Mucosa of rectum (tissue), 2 donors: ENCODE measurements around the gene NRXN3.

ENCODE experiments used
- H3K27ac ChIP-seq, 2 donors: one replicate each; pipeline ENCODE4 v1.7.0; 2013; ENCODE audit warnings: inconsistent platforms in 2 of 2, low read depth in 2 of 2, low read length in 2 of 2
- H3K27me3 ChIP-seq, 2 donors: one replicate each; pipeline ENCODE4 v1.7.0; 2013; ENCODE audit warnings: low read length in 2 of 2; ENCODE audit not compliant: control insufficient read depth in 2 of 2, insufficient read depth in 2 of 2
- H3K36me3 ChIP-seq, 2 donors: one replicate each; pipeline ENCODE4 v1.7.0; 2013; ENCODE audit warnings: low read length in 2 of 2; ENCODE audit not compliant: control insufficient read depth in 2 of 2, insufficient read depth in 2 of 2
- H3K4me1 ChIP-seq, 2 donors: one replicate each; pipeline ENCODE4 v1.7.0; 2013; ENCODE audit warnings: low read length in 2 of 2, mild to moderate bottlenecking in 1 of 2; ENCODE audit not compliant: control insufficient read depth in 2 of 2, insufficient read depth in 2 of 2
- H3K4me3 ChIP-seq, 2 donors: one replicate each; pipeline ENCODE4 v1.7.0; 2013; ENCODE audit warnings: low read length in 2 of 2
- H3K9ac ChIP-seq, 2 donors: one replicate each; pipeline ENCODE4 v1.7.0; 2013; ENCODE audit warnings: low read length in 2 of 2, low read depth in 1 of 2, mild to moderate bottlenecking in 1 of 2
- H3K9me3 ChIP-seq, 2 donors: one replicate each; pipeline ENCODE4 v1.7.0; 2013; ENCODE audit warnings: low read length in 2 of 2; ENCODE audit not compliant: control insufficient read depth in 2 of 2
- donor health status: healthy.
- donor health status: Normal muscosa, but diverticular disease.

Gene NRXN3

DNA sequence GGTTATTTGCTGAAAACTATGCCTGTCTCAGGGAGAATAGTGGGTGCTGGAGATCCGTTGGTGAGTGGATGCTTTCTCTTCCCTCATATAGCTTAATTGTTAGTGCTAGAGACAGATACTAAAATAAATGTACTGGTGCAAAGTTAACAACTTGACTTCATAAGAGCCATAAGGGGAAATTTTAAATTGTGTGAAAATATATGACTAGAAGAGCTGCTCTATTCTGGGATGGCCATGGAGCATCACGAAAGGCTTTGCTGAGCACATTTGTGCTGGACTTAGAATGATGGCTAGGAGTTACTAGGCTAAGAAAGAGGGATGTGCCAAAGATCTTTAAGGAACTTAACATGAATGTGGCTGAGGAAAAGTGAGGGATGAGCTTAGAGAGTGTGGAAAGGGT lies 668.8 kb downstream of the NRXN3 start:
- H3K9me3 ChIP-seq = no peaks in the 10 kb centered on the region
- no peaks in the 10 kb centered on the region for H3K4me1 ChIP-seq
- no peak overlapping the region for H3K9ac ChIP-seq
- H3K27ac ChIP-seq = no peak overlapping the region
- no peaks in the 10 kb centered on the region for H3K27me3 ChIP-seq
- no peak overlapping the region for H3K4me3 ChIP-seq
- no peaks in the 10 kb centered on the region for H3K36me3 ChIP-seq

DNA sequence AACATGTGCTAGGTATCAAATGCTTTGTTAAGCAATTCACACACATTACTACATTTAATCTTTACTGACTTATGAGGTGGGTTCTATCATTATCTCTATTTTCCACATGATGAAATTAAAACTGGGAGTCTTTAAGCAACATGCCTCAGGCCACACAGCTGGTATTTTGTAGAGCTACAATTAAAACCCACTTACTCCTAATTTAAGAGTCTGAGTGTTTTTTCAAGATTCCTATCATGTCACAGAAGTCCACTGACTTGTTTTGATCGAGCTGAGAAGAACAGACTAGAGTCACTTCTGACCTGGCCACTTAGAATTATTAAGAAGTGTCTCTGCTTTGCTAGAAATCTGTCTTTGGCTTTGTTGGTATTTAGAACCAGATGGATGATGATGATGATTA lies 670.7 kb downstream of the NRXN3 start:
- H3K9ac ChIP-seq = no peak overlapping the region
- H3K4me1 ChIP-seq = no peaks in the 10 kb centered on the region
- no peaks in the 10 kb centered on the region for H3K9me3 ChIP-seq
- no peak overlapping the region for H3K4me3 ChIP-seq
- no peaks in the 10 kb centered on the region for H3K27me3 ChIP-seq
- H3K27ac ChIP-seq = no peak overlapping the region
- no peaks in the 10 kb centered on the region for H3K36me3 ChIP-seq

DNA sequence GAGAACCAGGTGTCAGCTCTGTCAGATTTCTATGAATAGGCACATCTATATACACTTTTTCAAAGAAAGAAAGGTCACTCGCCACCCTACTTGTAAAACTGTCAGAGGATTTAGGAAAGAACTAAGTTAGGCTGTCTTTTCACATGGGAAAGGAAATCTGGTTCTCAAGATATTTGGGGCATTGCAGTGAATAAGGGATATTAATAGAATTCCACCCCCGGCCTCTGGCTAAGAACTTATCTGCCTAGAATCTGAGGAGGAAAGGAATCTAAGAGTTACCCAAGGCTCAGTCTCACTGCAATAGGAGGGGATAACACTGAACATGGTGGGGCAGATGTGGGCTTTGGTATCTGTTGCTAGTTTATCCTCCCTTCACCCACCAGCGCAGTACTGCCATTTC lies 677.6 kb downstream of the NRXN3 start:
- H3K27ac ChIP-seq = no peak overlapping the region
- H3K4me1 ChIP-seq = no peaks in the 10 kb centered on the region
- no peak overlapping the region for H3K4me3 ChIP-seq
- no peaks in the 10 kb centered on the region for H3K9me3 ChIP-seq
- H3K36me3 ChIP-seq = no peaks in the 10 kb centered on the region
- no peak overlapping the region for H3K9ac ChIP-seq
- no peaks in the 10 kb centered on the region for H3K27me3 ChIP-seq

DNA sequence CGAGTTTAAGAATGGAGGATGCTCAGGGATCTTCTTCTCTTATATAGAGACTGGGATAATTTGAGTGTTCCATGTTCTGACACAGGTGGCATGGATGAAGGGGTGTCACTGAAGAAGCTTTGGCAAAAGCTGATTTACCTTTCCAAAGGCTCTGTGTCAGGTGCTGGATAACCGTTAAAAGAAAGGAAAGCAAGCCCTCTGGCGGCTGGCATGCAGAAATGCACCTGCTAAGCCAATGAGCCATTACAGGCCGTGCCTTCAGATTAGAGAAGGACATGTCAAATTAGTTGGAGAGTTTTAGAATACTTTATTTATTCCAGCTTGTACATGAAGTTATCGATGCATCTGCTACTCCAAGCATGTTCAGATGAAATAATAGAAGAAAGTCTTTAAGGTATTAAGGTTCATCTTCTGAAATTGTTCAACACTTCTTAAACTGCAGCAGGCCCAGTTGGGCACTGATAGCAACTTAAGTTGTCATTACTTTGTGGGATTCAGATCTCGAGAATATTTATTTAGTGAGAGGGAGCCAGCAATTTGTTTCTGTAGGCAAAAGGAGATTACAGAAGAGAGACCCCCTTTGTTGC lies 678.2 kb downstream of the NRXN3 start:
- Histone ChIP-seq H3K9ac (no peak overlapping the region), H3K27me3 (no peaks in the 10 kb centered on the region), H3K27ac (no peak overlapping the region), H3K4me1 (no peaks in the 10 kb centered on the region), H3K4me3 (no peak overlapping the region), H3K36me3 (no peaks in the 10 kb centered on the region), H3K9me3 (no peaks in the 10 kb centered on the region)

DNA sequence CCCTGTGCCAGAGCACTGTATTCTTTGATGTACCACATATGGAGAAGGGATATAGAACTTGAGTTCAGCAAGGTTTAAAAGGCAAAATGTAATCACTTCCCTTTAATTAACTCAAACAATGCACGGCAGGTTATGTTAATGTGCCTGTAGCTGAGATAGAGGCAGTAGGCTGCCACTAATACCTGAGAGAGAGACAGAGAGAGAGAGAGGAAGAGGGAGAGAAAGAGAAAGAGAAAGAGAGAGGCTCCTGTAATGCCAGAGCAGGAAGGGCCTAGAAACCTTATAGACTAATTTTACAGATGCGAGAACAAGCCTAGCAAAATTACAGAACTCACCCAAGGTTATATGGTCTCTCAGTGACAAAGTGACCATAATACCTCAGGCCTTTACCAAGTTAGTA lies 679.8 kb downstream of the NRXN3 start:
- Histone ChIP-seq H3K9me3 (no peaks in the 10 kb centered on the region), H3K4me3 (no peak overlapping the region), H3K36me3 (no peaks in the 10 kb centered on the region), H3K4me1 (no peaks in the 10 kb centered on the region), H3K27me3 (no peaks in the 10 kb centered on the region), H3K9ac (no peak overlapping the region), H3K27ac (no peak overlapping the region)

DNA sequence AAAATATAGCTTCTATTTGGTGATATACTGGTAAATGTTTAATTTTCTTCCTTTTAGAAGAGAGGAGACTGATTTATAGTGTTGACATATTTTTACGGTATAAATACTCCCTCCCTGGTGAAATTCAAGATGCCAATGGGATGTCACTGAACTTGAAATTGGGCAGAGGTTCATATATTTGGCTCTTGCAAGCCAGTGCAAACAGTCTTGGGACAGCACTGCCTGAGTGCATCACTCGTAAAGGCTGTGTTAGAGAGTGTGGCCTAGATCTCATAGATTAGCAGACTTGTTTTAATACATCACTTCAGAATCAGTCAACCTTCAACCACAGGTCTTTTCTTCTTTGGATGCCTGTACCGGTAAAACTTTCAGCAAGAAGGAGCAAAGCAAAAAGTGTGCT lies 681.0 kb downstream of the NRXN3 start:
- H3K9me3 ChIP-seq = no peaks in the 10 kb centered on the region
- H3K27me3 ChIP-seq = no peaks in the 10 kb centered on the region
- H3K9ac ChIP-seq = no peak overlapping the region
- H3K4me3 ChIP-seq = no peak overlapping the region
- no peaks in the 10 kb centered on the region for H3K4me1 ChIP-seq
- no peak overlapping the region for H3K27ac ChIP-seq
- H3K36me3 ChIP-seq = no peaks in the 10 kb centered on the region

DNA sequence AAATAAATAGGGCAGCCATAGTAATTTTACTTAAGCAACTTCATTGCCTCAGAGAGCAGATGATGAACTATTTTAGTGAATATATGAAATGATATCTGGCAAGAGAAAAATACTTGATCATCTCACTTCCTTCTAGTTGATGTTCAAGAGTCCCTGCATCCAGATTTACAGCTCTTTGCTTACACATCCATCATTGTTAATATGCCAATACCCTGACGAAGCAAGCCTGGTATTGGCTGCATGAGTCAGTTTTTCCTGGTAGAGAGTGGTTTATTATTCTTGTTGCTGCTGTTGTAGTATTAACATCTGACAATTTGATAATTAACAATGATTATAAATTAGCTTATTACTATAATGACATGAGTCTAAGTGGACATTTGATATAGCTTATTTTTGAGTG lies 681.9 kb downstream of the NRXN3 start:
- H3K4me1 ChIP-seq = no peaks in the 10 kb centered on the region
- no peak overlapping the region for H3K27ac ChIP-seq
- H3K27me3 ChIP-seq = no peaks in the 10 kb centered on the region
- no peaks in the 10 kb centered on the region for H3K9me3 ChIP-seq
- no peak overlapping the region for H3K9ac ChIP-seq
- H3K4me3 ChIP-seq = no peak overlapping the region
- H3K36me3 ChIP-seq = no peaks in the 10 kb centered on the region

DNA sequence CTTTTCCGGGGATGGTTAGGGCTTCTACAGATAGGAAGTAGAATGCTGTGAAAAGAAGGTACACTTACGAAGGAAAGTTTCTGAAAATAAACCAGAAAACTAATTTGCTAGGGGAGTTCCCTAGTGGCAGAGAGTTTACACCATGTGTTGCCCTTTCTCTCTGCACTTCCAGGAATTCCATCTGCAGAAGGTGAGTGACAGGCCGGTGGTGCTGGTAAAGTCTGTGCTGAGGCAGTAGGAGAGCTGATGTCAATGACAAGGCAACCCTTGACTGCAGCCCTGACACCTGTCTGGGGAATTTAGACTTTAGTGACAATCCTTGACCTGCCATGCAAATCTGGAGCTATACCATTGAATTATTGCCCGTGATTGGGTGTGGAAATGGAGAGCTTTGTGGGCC lies 687.8 kb downstream of the NRXN3 start:
- no peaks in the 10 kb centered on the region for H3K27me3 ChIP-seq
- no peaks in the 10 kb centered on the region for H3K4me1 ChIP-seq
- H3K36me3 ChIP-seq = no peaks in the 10 kb centered on the region
- H3K27ac ChIP-seq = no peak overlapping the region
- H3K4me3 ChIP-seq = no peak overlapping the region
- no peak overlapping the region for H3K9ac ChIP-seq
- no peaks in the 10 kb centered on the region for H3K9me3 ChIP-seq

DNA sequence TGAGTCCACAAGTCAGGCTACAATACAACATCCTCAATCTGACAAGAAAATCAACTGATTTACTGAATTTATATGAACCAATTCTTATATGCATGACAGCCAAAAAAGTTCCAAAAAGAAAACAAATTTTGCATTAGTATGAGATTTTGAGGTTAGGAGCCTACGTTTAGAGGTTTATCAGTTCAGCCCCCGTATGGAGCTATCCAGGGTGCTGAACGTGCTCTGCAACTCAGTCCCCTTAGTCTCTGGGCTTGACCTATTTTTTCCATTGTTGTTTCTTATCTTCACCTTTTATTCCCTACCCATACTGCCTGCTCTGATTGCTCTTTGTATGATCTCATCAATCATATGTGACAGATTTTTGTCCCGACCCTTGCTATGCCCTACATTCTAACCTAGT lies 693.0 kb downstream of the NRXN3 start:
- Histone ChIP-seq H3K27ac (no peak overlapping the region), H3K4me3 (no peak overlapping the region), H3K4me1 (no peaks in the 10 kb centered on the region), H3K9ac (no peak overlapping the region), H3K9me3 (no peaks in the 10 kb centered on the region), H3K36me3 (no peaks in the 10 kb centered on the region), H3K27me3 (no peaks in the 10 kb centered on the region)

DNA sequence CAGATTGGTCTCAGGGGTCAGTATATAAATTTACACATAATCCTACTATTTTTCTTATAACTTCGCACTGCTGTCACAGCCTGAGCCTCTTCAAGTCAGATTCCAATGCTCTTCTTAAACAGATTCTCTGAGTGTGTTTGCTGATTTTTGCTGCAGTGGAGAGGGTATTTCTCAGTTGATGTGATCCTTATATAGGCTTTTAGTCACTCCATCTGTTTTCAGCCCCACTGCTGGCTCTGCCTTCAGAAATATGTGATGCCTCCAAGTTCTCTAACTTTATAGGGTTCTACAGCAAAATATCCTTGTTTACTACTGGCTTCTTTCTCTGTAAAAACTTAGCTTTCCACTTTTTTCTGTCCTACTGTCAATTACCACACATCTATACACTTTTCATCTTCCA lies 702.7 kb downstream of the NRXN3 start:
- no peak overlapping the region for H3K27ac ChIP-seq
- H3K36me3 ChIP-seq = no peaks in the 10 kb centered on the region
- H3K4me3 ChIP-seq = no peak overlapping the region
- H3K9ac ChIP-seq = no peak overlapping the region
- no peaks in the 10 kb centered on the region for H3K27me3 ChIP-seq
- no peaks in the 10 kb centered on the region for H3K9me3 ChIP-seq
- H3K4me1 ChIP-seq = no peaks in the 10 kb centered on the region

DNA sequence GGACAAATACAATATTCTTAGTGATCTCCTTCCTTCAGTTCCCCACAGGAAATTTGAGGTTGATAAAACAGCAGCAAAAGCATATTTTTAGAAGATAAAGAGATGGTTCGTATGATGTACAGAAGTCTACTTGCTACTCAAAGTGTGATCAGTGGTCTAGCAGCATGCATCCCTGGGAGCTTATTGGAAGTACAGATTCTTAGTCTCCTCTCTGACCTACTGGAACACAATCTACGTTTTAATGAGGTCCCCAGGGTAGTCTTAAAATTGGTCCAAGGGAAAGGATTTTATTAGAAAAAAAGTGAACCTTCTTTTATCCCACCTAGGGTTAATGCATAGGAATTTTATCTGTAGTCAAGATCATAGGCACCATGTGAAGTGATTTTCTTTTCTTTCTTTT lies 703.4 kb downstream of the NRXN3 start:
- no peak overlapping the region for H3K4me3 ChIP-seq
- H3K36me3 ChIP-seq = no peaks in the 10 kb centered on the region
- H3K27me3 ChIP-seq = no peaks in the 10 kb centered on the region
- H3K9me3 ChIP-seq = no peaks in the 10 kb centered on the region
- no peak overlapping the region for H3K9ac ChIP-seq
- no peak overlapping the region for H3K27ac ChIP-seq
- no peaks in the 10 kb centered on the region for H3K4me1 ChIP-seq
